Suprapubic skin (tissue), 4 donors: ENCODE results near the gene TMX2. TPM values are rescaled to one million over a fixed set of nuclear protein-coding genes. Genes with fewer than 3 reads are reported as not detected.
A peak's percentile ranks its signal among the peaks of the same experiment; 100 is the strongest.

Source experiments
- DNase-seq, 2 donors: peaks; one replicate each; pipeline ENCODE4 v3.0.0-alpha.2; 2019; ENCODE audit warnings: low spot score in 2 of 2
- H3K27ac ChIP-seq: fragments of 200-600 bp; sonication (generic); one replicate; pipeline ENCODE4 v1.5.1; 2019
- H3K27me3 ChIP-seq: fragments of 200-600 bp; sonication (generic); one replicate; pipeline ENCODE4 v1.5.1; 2019
- H3K36me3 ChIP-seq: fragments of 200-600 bp; sonication (generic); one replicate; pipeline ENCODE4 v1.5.1; 2019
- H3K4me1 ChIP-seq: fragments of 200-600 bp; sonication (generic); one replicate; pipeline ENCODE4 v1.5.1; 2019
- H3K4me3 ChIP-seq: fragments of 200-600 bp; sonication (generic); one replicate; pipeline ENCODE4 v1.5.1; 2019; ENCODE audit warnings: mild to moderate bottlenecking
- H3K9me3 ChIP-seq: fragments of 200-600 bp; sonication (generic); one replicate; pipeline ENCODE4 v1.5.1; 2019
- CTCF ChIP-seq, 2 donors: fragments of 200-600 bp in 1 of 2; fragments of 450-650 bp in 1 of 2; sonication (generic) in 1 of 2; IDR thresholded peaks; one replicate each; pipeline ENCODE4 v1.5.1; 2016 to 2019; ENCODE audit warnings: antibody characterized with exemption in 2 of 2, mild to moderate bottlenecking in 1 of 2, moderate library complexity in 1 of 2
- EP300 ChIP-seq: sonication (generic); formaldehyde crosslinking; IDR thresholded peaks from one replicate; pipeline ENCODE4 v1.6.1; 2017; ENCODE audit warnings: antibody characterized with exemption
- POLR2A ChIP-seq, 2 donors: fragments of 450-650 bp; IDR thresholded peaks; one replicate each; pipeline ENCODE4 v1.6.1; 2017; ENCODE audit warnings: antibody characterized with exemption in 2 of 2, mild to moderate bottlenecking in 2 of 2, moderate library complexity in 2 of 2
- POLR2AphosphoS5 ChIP-seq, 3 donors: sonication (generic); formaldehyde crosslinking; IDR thresholded peaks; one replicate each; pipeline ENCODE4 v1.6.1; 2017; ENCODE audit warnings: antibody characterized with exemption in 3 of 3
- WGBS: methylation state at CpG from one replicate; pipeline ENCODE4 v1.1.5; 2018; 5-methylcytosine and 5-hydroxymethylcytosine counted together
- total RNA-seq, 4 donors: library from RNA; depleted of rRNA; stranded (reverse); fragments of >200 nt; gene quantifications; one replicate each; pipeline ENCODE4 v1.1.0, GENCODE V29; 2016

The TMX2 gene
- 10 to 100 TPM; 36.9 to 67.7 (median 55.0) TPM for total RNA-seq

- H3K4me1 ChIP-seq: peaks cover 37% of the 10 kb centered on the region
- H3K36me3 ChIP-seq: no peaks in the 10 kb centered on the region
- no peaks in the 10 kb centered on the region for H3K27me3 ChIP-seq
- peak; percentile 13 to 53 (median 35) for TF ChIP-seq POLR2AphosphoS5 (IDR thresholded peaks at IDR 0.05)
- TF ChIP-seq EP300: no peak
- no peak for TF ChIP-seq CTCF (IDR thresholded peaks at IDR 0.05)
- TF ChIP-seq POLR2A (IDR thresholded peaks at IDR 0.05): peak in 1 of 2 donors; percentile 55
- 1% methylated on average over 22 of the region's 53 CpGs for WGBS
- no peaks in the 10 kb centered on the region for H3K9me3 ChIP-seq
- DNase-seq: peak; percentile 96
- peak within 1 kb of the TSS; percentile 98 for H3K4me3 ChIP-seq
- peak within 1 kb of the TSS; percentile 89 for H3K27ac ChIP-seq
Measured at GRCh38 chr11:57712256-57713150, at the start of gene TMX2. TMX2 (plus strand) TSS chr11:57712593; CDS start chr11:57712619, 26 bp downstream.

- H3K36me3 ChIP-seq: peaks cover 34% of the 10 kb centered on the region
- no peak for TF ChIP-seq POLR2A (IDR thresholded peaks at IDR 0.05)
- no peak for TF ChIP-seq EP300
- no peak overlapping the region for H3K27ac ChIP-seq
- H3K27me3 ChIP-seq: no peaks in the 10 kb centered on the region
- WGBS: 49% methylated on average over 4 of the region's 4 CpGs
- no peaks in the 10 kb centered on the region for H3K9me3 ChIP-seq
- no peak for DNase-seq
- H3K4me3 ChIP-seq: no peak overlapping the region
- peaks cover 23% of the 10 kb centered on the region for H3K4me1 ChIP-seq
Measured at GRCh38 chr11:57662893-57663292, 49.5 kb upstream of the TMX2 start.

GRCh38 chr11:57663975-57664374, 48.4 kb upstream of the TMX2 start:
- Histone ChIP-seq H3K4me1 (peaks cover 16% of the 10 kb centered on the region), H3K36me3 (peaks cover 34% of the 10 kb centered on the region), H3K4me3 (no peak overlapping the region), H3K27me3 (no peaks in the 10 kb centered on the region), H3K9me3 (no peaks in the 10 kb centered on the region), H3K27ac (no peak overlapping the region)
- DNase-seq: no peak
- no peak for TF ChIP-seq EP300
- no peak for TF ChIP-seq CTCF (IDR thresholded peaks at IDR 0.05)
- no peak for TF ChIP-seq POLR2A (IDR thresholded peaks at IDR 0.05)
- no peak for TF ChIP-seq POLR2AphosphoS5 (IDR thresholded peaks at IDR 0.05)
- 85% methylated on average over 9 of the region's 9 CpGs for WGBS

GRCh38 chr11:57667117-57667735, 45.2 kb upstream of the TMX2 start:
- Histone ChIP-seq H3K4me1 (peaks cover 39% of the 10 kb centered on the region), H3K27ac (peak overlapping the region; percentile 99), H3K4me3 (peak overlapping the region; percentile 98), H3K36me3 (peaks cover 6% of the 10 kb centered on the region), H3K9me3 (no peaks in the 10 kb centered on the region), H3K27me3 (no peaks in the 10 kb centered on the region)
- 0% methylated on average over 23 of the region's 29 CpGs for WGBS
- peak; percentile 98 to 99 for DNase-seq
- TF ChIP-seq CTCF (IDR thresholded peaks at IDR 0.05) (no peak), EP300 (no peak), POLR2AphosphoS5 (IDR thresholded peaks at IDR 0.05) (peak in 2 of 3 donors; percentile 64 to 77), POLR2A (IDR thresholded peaks at IDR 0.05) (no peak)

- Histone ChIP-seq H3K4me1 (peaks cover 41% of the 10 kb centered on the region), H3K27me3 (no peaks in the 10 kb centered on the region), H3K4me3 (peak within 1 kb of the TSS; percentile 98), H3K9me3 (no peaks in the 10 kb centered on the region), H3K36me3 (peaks cover 8% of the 10 kb centered on the region), H3K27ac (peak within 1 kb of the TSS; percentile 99)
- peak; percentile 99 to 100 for DNase-seq
- TF ChIP-seq CTCF (IDR thresholded peaks at IDR 0.05) (peak; percentile 42 to 77), POLR2A (IDR thresholded peaks at IDR 0.05) (peak; percentile 24 to 88), EP300 (no peak), POLR2AphosphoS5 (IDR thresholded peaks at IDR 0.05) (peak in 2 of 3 donors; percentile 23 to 33)
- WGBS: 1% methylated on average over 48 of the region's 96 CpGs
Measured at GRCh38 chr11:57667736-57668433, 44.5 kb upstream of the TMX2 start, which contains the start of gene ZDHHC5. ZDHHC5 (plus strand) TSS chr11:57668114; CDS start chr11:57673091, 4,977 bp downstream.
